Hematopoietic multipotent progenitor cell treated with erythropoietin and hydrocortisone succinate and interleukin-3 and kit ligand, for 17 days (in vitro differentiated cells): ENCODE data around the gene CFAP221.

ENCODE experiments used
- DNase-seq: peaks from one replicate; pipeline ENCODE4 v3.0.0-alpha.2; 2015; ENCODE audit warnings: low spot score

The CFAP221 gene

DNA sequence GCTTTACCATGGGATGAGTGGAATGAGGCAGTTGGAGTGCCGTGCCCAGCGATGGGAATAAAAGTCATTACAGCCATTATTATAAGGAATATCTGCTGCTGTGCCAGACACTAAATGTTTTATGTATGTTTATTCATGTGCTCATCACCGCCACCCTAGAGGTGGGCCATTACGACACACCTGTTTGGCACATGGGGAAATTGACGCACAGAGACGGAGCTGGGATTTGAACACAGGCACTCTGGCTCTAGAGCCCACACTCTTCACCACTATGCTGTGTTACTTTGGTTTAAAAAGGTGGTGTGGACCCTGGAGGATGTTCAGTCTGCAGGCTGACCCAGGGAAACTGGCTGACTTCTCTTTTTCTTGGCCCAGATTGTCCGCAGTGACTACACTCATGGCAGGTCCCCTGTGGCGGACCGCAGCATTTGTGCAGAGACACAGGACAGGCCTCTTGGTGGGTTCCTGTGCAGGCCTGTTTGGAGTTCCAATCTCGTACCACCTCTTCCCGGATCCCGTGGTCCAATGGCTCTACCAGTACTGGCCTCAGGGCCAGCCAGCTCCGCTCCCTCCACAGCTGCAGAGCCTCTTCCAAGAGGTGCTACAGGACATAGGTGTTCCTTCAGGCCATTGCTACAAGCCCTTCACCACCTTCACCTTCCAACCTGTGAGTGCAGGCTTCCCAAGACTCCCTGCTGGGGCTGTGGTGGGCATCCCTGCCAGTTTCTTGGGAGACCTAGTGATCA lies 136.4 kb downstream of the CFAP221 start:
- no peak for DNase-seq

DNA sequence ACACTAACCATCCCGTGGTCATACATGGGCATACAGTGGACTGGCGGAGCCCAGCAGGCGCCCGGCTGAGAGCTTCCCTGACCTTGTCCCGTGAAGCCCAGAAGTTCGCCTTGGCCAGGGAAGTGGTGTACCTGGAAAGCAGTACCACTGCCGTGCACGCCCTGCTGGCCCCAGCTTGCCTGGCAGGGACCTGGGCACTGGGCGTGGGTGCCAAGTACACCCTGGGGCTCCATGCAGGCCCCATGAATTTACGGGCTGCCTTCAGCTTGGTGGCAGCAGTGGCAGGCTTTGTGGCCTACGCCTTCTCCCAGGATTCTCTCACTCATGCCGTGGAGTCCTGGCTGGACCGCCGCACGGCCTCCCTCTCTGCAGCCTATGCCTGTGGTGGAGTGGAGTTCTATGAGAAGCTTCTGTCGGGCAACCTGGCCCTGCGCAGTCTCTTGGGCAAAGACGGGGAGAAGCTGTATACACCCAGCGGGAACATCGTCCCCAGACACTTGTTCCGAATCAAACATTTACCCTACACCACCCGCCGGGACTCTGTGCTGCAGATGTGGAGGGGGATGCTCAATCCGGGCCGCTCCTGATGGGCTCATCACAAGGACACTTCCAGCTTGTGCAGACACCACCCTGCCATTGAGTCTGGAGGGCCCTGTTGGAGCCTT lies 137.1 kb downstream of the CFAP221 start:
- no peak for DNase-seq

DNA sequence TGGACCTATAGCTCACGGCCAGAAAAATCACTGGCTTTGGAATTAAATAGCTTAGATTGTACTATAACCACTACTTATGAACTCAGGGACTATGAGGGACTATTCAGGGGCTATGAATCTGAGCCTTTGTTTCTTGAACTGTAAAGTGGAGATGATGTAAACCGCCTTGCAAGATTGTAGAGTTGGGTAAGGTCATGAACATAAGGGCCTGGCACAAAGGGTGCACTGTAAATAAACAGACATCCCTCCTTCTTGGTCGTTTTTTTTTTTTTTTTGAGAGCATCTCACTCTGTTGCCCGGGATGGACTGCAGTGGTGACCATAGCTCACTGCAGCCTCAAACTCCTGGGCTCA lies 137.6 kb downstream of the CFAP221 start:
- no peak for DNase-seq

DNA sequence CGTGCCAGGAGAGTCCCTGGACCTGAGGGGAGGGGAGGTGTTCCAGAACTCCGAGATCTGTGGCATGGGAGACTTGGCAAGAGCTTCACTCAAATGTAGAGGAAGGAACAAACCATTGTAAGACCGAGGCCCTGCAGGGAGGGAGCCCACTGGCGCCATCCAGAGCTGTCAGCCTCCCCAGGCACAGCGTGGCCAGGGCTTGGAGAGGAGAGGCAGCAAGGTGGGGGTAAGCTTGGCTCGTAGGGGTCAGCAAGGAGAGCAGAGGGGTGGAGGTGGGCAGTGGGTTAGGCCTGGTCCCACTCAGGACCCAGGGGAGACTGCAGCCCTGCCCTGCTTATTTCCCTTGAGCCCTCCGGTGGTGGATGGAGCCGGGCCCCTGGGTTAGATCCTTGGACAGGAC lies 138.3 kb downstream of the CFAP221 start:
- DNase-seq, result no peak

DNA sequence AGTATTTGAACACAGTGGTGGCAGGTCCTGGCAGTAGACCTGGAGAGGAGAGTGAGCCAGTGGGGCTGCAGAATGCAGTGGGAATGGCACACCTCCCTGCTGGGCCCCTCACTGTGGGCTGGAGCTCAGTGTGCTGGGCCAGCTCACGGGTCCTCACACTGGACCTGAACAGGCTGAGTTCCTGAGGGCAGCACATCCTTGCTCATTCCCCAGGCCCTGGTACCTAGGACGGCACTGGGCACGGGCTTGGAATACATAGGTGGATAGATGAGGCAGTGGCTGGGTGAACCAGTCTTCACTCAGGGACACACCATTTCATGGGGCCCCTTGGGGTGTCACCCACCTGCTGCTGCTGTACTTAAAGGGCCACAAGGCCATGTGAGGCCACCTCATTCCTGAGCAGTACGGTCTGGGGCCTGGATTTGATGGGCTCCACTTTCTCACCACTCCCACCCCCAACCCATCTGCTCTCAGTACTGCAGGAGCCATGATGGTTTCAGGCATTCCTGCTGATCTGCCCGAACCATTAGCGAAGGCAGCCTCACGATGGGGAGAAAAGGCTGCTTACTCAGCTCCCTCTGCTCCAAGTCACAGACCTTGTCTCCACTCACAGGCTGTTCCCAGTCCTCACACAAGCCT lies 138.9 kb downstream of the CFAP221 start:
- no peak for DNase-seq

DNA sequence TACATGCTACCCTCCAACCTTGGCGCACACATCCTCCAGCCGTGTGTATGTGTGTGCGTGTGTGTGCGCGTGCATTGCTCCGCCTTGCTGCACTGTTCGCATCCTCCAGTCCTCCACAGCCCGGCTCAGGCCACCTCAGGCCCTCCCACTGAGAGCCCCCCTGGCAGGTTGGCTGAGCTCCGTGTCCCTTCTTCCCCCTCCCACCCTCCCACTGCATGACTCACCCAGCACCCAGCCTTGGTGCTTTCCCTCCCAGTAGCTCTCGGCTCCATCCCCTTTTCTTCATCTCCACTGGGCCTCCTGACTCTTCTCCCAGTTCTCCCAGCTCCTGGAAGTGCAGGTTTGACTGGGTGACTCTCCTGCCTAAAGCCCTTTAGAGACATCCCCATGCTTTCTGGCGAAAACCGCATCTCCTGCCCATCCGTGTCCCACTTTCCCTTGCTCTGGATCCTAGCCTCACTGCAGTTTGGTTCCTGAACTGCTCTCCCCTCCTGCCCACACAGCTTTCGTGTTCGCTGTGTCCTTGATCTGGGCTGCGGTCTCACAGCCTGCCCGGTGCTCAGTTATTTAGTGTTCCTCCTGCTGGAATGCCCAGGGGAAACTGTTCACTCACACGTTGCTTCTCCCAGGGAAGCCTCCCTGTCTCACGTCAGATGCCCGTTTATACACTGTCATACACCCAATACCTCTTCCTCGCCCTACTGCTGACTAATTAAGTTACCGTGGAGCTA lies 139.6 kb downstream of the CFAP221 start:
- DNase-seq, result no peak

DNA sequence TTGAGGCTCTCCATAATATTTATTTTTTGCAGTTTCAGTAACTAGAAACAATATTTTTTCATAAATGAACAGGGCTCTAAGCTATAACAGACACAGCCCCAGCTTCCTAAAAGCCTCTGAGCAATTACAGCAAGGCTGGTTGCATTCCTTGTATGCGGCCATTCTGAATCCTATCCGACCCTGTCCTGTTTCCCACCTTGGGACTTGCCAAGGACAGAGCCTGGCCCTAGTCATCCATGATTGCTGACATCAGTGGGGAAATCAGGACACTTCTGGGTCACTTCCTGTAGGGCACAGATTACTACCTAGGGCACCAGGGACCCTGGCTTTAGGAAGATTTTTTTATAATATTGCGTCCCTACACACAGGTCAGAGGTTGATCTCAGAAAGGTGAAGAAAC lies 140.3 kb downstream of the CFAP221 start:
- no peak for DNase-seq

DNA sequence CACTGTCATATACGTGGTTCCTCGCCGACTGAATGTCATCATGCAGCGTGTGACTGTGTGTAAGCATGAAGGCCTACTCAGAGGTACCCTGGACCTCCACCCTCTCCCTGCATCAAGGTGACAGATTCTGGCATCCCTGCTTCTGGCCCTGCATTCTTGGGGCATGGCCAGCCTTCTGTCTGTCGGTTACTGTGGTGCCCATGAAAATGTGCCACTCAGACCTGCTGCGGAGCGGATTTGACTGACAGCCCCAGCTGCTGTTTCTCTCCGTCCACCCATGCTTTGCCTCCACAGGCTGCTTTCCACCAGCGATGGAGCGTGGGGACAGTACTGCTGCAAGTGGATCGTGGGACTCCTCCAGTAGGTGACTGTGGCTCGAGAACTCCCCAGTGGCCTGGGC lies 144.4 kb downstream of the CFAP221 start:
- no peak for DNase-seq

DNA sequence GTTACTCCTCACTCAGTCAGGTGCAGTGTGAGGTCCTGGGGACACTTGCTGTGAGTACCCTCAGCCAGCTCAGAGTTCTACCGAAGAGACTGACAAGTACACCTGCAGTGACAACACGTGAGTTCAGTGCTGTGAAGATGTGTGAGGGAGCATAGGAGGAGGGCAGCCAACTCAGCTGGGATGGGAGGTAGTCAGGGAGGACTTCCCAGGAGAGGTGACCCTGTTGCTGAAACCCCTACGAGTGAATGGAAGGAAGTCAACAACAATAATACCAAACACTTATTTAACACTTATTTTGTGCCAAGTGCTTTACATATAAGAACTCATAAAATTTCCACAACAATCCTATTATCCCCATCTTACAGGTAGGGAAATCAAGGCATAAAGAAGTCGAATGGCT lies 145.0 kb downstream of the CFAP221 start:
- no peak for DNase-seq

DNA sequence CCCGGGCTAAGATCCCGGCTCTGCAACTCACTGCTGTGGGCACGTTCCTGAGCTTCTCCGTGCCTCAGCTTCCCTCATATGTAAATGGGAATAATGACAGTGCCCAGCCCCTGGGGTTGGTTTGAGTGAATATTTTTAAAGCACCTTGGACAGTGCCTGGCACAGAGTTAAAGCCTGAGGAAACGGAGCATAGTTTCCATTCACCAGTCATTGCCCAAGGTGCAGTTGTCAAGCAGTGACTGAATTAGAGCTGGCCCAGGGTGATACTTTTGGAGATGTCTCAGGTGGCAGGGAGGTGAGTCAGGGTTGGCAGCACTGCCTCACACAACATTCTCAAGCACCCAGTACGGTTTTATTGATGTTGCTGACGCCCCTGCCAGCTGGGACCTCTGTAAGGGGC lies 146.9 kb downstream of the CFAP221 start:
- DNase-seq, result no peak

DNA sequence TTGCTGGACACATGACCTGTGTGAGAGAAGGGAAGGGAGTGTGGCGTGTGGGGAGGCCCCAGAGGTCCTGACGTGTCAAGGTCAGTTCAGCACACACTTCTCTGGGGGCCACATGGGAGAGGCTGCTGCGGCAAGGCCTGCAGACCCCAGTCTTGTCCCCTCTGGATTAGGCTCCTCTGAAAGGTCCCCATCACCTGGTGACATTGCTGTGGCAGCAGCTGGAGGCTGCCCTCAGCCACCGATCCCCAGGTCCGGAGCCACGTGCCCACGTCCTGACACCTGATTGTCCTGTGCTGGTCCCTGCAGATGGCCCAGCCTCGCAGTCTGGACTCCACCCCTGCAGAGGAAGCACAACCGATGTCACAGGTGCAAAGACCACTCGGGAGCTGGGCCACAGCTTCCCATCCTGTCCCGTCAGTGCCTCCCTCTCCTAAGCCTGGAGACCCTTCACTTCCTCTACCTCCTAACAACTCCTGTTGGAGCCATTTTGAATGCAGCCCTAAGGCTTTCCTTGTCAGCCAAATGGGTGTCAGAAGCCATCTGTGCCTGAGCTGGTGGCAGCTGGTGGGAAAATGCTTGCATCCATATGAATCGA lies 147.5 kb downstream of the CFAP221 start:
- DNase-seq, result no peak

DNA sequence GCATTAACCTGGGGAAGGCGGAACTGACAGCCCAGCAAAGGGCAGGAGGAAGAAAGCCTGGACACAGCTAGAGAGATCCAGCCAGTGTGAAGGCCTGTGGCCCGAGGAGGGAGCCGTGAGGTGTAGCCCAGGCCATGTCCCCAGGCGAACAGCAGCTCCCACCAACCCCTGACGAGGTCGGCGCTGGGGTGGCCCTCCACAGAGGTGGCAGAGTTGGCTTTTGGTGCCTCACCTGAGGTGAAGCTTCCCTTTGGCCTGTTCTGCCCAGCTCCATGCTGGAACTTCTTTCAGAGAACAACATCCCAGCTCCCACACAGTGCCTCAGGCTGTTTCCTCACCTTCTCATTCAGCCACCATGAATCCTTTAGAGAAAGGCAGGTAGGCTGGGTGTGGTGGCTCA lies 148.1 kb downstream of the CFAP221 start:
- DNase-seq, result no peak

DNA sequence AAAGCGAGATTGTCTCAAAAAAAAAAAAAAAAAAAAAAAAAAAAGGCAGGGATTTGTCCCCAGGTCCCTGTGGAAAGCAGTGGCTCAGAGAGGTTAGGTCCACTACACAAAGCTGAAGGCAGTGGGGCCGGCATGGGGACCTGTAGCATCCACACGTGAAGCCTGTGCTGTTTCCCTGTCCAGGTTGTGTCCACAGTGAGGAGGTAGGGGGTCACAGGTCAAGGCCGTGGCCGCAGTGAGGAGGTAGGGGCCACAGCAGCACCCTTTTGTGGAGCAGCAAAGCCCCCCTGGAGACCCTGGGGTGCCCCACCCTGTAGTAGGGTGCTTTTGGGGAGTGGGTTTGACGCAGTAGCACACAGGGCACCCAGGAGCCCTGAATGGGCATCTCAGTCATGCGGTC lies 148.7 kb downstream of the CFAP221 start:
- DNase-seq, result no peak

DNA sequence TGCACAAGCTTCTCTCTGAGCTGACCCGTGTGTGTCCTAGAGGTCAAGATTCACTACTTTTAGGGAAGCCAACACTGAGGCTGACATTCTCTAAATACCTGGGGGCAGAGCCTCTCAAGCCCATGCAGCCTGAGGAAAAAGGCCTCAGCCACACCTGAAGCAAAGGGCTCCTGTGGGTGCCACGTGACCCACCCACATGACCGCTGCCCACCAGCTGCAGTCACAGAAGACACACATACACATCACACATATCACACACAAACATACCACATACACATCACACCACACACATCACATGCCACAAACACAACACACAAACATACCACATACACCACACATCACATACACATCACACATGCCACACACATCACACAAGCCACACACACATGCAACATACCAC lies 149.3 kb downstream of the CFAP221 start:
- DNase-seq, result no peak

DNA sequence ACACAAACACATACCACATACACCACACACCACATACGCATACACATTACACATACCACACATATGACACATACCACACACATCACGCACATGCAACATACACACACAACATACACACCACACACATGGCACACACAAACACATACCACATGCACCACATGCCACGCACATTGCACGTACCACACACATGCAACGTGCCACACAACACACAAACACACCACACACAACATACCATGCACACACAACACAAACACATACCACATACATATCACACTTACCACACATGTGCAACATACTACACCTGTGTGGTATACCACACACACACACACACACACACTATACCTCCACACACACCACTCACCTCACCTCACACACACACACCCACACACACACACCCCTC lies 149.7 kb downstream of the CFAP221 start:
- no peak for DNase-seq

DNA sequence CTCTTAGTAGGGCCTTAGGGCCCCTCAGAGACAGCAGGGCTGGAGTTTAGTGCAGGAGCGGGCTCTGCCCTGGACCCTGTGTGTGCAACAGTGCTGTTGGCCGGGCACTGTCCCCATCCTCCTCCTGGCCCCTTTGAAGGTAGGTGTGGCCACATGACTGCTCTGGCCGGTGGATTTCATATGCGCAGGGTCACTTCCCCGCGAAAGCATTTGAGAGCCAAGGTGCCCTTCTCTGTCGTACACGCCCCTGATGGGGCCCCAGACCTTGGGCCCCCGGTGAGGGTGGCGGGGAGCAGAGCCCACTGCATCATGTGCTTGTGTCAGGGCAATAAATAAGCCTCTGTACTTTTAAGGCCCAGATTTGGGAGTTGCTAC lies 150.2 kb downstream of the CFAP221 start:
- DNase-seq, result no peak

DNA sequence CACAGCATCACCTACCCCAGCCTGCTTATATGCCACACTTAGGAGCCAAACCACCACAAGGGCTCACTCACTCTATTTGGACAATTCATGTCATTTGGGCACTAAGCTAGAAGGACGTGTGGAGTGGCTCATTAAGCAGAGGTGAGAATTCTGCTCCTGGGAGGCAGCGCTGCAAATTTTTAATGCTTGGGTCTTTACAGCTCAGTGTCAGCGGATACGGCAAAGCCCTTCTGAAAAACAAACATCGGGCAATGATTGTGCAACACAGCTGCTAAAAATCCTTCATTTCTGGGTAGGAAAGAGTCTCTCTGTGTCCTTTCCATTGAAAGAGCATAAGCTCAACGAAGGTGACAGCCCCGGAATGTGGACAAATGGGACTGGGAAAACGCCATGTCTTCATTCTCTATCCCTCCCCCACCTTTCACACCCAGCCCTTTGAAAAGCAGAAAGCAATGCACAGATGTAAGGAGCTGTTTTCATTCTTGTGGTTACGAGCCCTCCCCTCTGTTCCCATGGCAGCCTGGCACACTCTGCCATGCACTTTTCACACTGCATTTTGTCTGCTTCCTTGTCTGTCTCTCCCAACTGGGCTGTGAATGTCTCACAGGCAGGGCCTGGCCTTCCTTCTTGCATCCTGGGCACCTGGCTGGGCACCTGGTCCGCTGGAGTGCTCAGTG lies 150.7 kb downstream of the CFAP221 start:
- DNase-seq, result no peak

DNA sequence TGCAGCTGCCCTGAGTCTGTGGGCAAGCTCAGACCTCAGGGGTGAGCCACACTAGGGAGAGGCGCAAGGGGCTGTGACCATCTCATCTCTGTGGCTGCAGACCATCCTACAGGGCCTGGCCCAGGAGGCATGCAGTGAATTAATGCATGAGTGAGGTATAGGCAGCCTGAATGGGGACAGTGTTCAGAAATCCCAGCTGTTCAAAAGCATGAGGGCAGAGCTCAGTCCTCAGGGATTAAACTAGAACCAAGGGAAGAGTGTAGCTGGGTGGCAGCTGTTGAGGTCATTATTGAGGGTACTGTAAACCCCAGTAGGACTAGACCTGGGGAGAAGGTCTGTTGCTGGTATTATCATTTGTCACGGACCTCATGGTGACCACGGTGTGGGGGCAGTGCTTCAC lies 151.8 kb downstream of the CFAP221 start:
- DNase-seq, result no peak

DNA sequence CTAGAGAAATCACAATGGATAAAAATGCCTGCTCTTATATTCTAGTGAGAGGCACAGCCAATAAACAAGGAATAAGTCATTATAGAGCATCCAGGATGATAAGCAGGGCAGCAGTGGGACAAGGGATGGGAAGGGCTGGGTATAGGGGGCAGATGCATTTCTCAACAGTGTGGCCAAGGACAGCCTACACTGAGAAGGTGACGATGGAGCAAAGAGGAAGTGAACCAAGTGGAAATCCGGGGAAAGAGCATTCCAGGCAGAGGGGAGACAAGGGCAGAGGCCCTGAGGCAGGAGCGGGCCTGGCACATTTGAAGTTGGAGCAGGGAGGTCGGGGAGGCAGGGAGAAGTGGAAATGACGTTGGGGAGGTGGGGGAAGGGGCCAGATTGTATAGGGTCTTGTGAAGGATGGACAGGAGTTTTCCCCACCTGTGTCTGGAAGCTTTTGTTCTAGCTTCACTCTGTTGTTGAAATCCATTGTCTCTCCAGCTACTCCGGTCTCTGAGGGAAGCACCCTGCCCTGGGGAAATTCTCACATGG lies 152.3 kb downstream of the CFAP221 start:
- DNase-seq, result no peak

DNA sequence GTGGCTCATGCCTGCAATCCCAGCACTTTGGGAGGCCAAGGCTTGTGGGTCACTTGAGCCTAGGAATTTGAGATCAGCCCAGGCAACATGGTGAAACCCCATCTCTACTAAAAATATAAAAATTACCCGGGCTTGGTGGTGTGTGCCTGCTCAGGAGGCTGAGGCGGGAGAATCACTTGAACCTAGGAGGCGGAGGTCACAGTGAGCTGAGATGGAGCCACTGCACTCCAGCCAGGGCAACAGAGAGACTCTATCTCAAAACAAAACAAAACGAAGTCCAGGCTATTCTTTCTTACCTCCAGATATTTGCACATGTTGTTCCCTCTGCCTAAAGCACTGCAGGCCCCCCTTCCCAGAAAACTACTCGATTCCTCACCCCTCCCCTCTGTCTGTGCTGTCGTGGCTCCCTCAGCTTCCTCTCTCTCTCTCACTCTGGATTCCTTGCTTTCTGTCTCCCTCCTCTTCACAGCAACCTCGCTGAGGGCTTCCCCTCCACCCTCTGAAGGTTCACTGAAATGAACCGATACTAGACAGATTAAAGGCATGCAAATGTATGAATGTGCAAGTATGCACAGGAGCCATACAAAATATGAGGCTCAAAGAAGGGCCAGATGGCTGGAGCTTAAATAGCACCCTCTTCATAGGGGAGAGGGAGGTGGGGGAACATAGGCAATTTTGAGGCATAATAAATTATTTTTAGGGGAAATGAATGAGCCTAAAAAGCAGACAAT lies 153.2 kb downstream of the CFAP221 start:
- DNase-seq, result no peak

DNA sequence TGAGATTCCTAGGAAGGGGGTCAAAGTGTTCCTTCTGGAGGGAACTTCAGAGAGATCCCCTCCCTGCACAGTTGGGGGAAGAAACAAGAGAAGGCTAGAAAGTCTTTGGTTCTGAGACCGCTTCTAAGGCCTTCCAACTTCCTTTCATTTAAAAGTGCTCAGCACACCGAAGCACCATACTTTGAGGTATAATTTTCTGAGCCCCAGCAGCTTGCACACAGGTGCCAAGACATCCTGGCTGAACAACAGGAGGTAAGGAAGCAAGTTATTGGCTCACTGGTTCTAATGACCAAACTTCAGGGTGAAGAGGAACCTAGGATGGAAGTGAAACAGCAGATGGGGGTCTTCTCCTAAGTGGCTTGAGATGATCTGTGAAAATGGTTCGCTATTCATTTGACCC lies 154.0 kb downstream of the CFAP221 start:
- no peak for DNase-seq
